LHCN-M2 (cell line): Measurements from ENCODE around the gene CDH4. TPM values are rescaled to one million over a fixed set of nuclear protein-coding genes. Genes with fewer than 3 reads are reported as not detected.

Experiments used
- DNase-seq: peaks from one replicate; pipeline ENCODE4 v3.0.0-alpha.2; 2012; ENCODE audit warnings: low read depth
- total RNA-seq: library from RNA; depleted of rRNA; stranded (reverse); fragments of >200 nt; gene quantifications from 2 replicates; pipeline ENCODE4 v1.2.3, GENCODE V29; 2014

The CDH4 gene
- total RNA-seq, 1 experiment from 2014 or later, result 0.98 TPM

DNA sequence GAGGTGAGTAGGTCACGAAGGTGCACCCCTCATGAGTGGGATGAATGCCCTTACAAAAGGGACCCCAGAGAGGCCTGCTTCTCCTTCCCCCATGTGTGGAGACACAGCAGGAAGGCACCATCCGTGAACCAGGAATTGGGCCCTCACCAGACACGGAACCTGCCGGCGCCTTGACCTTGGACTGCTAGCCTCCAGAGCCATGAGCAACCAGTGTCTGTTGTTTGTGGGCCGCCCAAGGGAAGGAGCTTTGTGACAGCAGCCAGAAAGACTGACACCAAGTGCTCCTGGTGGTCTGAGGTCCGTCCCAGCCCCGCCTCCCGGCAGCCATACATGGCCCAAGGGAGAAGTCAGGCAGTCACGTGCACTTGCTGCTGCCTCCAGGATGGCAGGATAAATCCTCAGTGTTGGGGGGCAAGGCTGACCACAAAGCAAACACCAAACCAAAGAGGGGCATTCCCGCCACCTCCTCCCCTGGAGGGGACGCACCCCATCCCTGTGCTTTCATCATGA is 29.3 kb downstream of the CDH4 start:
- DNase-seq, result no peak

DNA sequence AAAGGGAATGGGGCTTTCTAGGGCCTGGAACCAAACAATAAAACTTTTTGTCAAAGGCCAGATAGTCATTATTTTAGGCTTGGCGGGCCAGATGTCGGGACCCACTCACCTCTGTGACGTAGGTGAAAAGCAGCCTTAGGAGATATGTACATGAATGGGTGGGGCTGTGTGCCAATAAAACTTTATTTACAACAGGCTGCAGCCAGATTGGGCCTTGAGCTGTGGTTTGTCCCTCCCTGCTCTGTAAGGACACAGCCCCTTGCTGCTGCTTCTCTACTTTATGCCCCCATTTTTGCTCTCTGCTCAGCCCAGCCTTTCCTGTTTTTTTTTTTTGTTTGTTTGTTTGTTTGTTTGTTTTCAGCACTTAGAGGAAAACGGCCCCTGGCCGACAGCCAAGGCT is 32.7 kb downstream of the CDH4 start:
- no peak for DNase-seq

DNA sequence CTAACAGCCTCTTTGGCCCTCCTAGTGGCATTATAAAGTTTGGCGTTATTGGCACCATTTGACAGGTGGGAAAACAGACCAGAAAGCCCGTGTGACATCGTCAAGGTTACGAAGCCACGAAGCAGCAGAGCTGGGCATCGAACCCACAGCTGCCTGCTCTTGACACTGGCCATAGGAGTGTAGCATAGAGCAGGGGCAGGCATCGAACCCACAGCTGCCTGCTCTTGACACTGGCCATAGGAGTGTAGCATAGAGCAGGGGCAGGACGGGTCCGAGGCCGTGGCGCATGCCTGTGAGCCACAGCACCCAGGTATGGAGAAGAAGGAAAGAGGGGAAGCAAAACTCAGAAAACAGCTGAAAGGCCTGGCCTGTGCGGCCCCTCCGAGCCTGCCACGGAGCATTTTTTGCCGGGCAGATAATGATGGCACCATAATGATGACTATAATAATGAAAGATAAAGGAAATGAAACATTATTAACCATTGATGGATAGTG is 33.1 kb downstream of the CDH4 start:
- DNase-seq, result no peak

DNA sequence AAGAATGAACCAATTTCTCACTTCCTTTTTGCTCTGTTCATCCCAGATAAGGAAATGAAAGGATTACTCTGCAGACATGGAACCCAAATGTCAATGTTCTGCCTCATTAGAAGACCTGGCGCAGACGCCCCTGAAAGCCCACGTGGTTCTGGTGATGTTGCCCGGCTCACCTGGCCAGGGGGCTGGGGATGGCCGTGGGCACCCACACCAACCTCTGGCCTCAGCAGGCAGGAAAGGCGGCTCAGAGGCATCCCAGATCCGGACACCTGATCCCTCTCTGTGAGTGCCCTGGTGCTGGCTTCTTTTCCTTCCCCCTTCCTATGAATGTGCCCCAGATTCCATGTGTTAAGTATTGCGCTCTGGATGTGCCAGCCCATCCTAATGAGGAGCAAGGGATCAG is 33.6 kb downstream of the CDH4 start:
- no peak for DNase-seq

DNA sequence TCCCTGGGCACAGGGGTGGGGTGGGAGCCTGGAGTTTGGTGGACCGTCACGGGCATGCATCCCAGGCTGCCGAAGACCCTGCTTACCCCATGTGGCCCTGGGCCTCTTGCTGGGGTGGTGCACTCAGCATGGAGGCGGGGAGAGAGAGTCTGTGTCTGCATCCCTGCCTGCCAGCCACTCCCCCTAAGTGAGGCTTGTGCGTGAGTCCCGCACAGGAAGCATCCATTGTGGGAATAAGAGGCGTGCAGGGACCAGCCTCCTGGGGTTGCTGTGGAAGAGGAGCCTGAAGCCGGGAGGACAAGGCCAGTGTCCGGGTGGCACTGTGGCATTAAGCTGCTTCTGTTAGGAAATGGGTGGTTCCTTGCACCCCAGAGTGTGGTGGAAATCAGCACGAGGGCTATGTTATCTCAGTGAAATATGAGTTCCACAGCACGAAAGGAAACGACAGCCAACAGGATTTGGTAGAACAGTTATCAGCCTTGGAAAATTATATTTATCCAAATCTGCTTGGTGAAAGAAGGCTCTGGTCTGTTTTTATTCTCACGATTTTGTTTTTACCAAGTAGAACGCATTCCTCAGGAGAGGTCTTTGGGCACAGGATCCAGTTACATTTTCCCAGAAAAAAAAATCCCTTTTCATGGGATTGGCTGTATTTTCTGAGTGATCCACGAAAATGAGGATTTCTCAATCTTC is 35.7 kb downstream of the CDH4 start:
- no peak for DNase-seq

DNA sequence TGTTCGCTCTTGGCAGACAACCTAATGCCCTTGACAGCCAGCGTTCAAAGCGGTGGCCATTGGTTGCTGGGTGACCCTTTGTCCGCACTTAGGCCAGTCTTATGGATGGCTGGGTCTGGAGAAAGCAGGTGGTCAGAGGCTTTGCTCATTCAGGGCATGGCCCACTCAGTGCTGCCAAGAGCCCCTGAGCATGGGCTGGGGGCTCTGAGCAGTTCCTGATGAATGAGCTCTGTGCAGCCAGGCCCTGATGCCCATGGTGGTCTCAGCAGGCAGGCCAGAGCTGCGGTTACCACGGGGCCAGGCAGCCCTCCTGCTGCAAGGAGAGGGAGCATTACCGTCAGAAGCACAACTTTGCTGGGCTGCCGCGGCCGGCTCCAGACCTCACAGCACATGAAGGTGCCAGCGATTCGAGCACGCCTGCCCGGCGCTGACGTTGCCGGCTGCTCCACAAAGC is 36.3 kb downstream of the CDH4 start:
- no peak for DNase-seq

DNA sequence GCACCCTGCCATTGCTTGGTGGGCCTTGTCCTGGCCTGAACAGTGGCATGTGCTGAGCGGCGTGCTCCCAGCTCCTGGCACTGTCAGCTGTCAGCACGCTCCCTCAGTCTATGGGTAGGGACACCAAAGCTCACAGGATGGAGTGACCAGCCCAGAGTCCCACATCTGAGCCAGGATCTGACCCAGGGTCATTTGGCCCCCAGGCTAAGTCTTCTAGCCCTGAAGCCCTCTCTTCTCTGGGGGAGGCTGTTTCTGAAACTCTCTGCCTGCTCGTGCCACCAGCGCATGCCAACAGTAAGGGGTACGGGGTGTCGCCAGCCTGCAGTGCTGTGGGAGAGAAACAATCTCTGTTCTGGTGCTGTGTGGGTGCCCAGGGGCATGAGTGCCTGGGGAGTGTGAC is 37.1 kb downstream of the CDH4 start:
- DNase-seq, result no peak

DNA sequence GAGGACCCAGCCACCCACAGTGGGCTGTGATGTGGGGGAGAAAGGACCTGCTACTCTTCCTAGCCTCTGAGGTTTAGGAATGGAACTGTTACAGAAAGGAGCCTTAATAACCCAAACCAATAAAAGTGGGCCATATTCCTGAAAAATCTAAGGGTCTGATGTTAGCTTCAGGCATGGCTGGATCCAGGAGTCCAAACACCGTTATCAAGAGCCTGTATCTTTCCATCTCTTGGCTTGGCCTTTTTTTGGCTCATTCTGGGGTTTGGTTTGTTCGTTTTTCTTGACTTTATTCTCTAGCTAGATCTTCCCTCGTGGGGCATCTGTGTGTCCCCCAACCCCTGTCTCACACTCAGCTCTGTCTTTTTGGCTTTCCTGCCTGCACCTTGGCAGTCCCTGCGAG is 38.7 kb downstream of the CDH4 start:
- no peak for DNase-seq

DNA sequence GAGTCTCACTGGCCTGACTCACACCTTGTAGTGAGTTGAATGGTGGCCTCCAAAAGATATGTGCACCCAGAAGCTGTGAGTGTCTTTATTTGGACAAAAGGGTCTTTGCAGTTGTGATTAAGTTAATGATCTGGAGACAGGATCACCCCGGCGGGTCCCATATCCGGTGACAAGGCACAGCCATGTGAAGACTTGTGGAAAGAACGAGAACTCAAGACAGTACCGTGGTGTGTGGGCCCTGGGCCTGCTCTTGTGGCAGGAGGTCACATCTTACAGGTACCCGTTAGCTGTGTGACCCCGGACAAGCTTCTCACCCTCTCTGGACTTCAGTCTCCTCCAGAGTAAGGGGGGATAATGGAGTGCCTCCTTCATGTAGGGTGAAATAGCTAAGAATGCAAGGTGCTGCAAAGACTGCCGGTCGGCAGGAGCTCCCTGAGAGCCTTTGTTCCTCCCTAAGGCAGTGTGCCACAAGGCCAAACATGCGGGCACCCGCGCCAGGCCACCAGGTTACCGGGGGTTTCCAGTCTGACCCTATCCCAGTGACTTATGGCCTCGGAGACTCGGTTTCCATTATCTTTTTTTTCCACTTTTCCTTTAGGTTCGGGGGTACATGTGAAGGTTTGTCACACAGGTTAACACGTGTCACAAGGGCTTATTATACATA is 39.2 kb downstream of the CDH4 start:
- DNase-seq, result no peak

DNA sequence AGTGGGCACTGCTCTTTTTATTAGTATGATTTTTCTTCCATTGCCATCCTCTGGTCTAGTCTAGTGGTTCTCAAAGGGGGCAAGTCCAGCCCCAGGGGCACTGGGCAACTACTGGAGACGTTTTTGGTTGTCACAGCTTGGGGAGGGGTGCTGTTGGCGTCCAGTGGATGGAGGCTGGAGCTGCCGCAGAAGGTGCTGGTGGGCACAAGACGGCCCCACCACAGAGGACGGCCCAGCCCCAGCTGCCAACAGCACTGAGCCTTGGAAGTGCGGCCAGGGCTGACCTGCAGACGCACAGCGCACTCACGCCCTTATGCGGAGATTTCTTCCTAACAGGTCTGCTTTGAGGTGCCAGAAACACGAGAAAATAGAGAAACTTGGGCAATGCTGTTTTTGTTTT is 40.3 kb downstream of the CDH4 start:
- no peak for DNase-seq

DNA sequence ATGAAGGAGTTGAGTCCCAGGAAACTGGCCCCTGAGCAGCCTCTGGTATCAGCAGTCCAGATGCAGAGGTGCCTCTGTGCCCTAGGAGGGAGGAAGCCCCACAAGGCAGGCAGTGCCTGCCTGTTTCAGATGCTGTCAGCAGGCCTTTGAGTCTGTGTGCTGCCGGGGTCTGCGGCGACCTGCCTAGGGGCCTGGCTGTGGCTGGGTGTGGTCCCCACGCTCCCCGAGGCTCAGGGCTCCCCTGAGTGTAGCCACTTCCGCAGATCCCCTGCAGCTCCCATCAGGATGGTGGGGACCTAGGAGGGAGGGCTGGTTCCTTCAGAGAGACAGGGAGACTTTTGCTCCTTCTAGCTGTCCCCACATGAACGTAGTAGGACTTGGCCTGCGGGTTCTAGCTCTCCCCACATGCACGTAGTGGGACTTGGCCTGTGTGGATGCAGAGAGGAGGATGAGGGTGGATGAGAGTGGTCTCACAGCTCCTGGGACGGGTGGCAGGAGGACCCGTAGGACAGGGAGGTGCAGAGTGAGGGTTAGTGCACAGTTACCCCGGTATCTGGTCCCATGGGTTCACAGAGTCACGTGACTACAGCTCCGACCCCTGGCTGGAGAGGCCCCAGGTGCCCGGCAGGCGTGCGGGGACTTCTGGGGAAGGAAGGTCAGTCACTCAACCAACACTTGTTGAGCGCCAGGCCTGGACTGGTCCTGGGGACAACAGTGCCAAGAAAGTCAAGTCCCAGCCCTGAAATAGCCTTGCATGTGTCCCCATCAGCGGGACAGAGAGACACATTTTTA is 41.0 kb downstream of the CDH4 start:
- DNase-seq, result no peak

DNA sequence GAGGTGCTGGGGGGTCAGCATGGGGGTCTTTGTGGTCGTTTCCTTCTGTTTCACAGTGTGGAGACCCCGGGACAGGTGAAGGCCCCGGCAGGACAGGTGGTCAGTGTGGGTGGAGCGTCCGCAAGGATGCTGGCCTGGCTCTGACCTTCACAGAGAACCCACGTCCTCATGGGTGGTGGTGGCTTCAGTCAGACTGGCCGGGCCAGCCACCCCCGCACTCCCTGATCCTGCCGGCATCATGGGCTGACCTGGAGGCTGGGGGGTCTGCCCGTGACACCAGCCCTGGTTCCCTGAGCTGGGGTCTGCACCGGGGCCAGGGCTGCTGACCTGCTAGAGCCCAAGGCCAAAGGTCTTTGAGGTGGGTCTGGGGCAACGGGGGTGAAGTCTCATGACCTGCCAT is 41.9 kb downstream of the CDH4 start:
- no peak for DNase-seq

DNA sequence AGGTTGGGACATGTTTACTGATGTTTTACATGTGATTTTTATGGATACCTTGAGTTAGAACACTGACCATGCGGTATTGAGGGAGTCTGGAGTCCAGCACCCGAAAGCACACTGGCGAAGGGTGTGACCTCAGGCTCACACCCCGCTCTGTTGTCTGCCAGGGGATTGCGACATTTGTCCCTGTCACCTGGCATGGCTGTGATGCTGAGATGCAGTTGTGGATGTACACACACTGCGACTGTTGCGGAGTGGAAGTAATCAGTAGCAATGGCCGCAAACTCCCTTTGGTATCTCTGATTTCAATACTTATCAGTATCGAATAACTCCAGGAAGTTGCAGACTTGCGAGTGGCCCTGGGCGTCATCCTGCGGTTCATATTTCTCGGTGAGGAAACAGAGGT is 43.2 kb downstream of the CDH4 start:
- no peak for DNase-seq

DNA sequence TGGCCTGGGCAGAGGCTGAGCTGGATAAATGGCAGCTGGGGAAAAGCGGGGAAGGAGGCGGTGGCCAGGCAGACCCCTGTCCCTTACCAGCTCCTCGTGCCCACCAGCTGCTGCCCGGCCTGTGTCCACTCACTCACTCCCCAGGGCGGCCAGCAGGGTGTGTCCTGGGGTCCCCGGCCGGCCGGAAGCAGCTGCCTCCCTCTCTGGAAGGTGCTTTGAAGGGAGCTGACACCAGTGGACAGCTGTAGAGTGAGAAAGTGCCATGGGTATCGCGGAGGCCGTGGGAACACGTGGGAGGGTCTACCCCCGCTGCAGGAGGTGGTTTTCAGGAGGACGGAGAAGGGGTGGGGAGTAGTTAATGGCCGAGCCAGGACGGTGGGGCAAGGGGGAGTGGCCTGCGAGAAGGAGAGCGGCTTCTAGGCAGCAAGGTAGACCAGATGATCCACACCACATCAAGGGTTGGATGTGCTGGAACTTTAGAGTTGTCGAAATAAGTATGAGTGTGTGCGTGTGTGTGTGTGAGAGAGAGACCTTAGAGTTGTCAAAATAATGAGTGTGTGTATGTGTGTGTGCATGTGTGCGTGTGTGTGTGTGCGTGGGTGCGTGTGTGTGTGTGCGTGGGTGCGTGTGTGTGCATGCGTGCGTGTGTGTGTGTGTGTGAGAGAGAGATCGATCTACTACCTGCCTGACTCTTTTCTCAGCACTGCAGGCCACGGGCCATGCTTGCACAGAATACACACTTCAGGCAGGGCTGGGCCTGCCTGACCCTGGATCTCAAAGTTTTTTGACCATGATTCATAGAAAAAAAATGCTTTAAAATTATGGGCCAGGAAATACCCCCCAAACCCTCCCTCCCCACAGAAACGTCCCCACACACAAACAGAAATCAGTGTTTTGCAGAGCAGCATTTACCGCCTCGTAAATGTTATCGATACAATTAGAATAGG is 43.9 kb downstream of the CDH4 start:
- no peak for DNase-seq

DNA sequence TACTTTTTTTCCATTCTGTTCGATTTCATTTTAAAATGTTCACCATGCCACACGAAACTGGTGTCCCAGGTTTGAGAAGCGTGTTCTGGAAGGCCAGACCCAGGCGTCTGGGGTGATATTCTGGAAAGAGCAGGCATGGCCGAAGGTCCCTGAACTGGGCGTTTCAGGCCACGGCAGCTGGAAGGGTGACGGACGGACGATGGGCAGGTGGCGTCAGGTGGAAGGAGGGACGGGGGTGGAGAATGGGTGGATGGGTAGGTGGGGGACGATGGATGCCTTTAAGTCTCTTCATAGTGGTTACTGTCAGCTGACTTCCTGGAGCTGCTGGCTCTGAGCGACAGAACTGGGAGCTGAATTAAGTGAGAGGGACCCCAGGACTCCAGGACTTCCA is 44.6 kb downstream of the CDH4 start:
- no peak for DNase-seq

DNA sequence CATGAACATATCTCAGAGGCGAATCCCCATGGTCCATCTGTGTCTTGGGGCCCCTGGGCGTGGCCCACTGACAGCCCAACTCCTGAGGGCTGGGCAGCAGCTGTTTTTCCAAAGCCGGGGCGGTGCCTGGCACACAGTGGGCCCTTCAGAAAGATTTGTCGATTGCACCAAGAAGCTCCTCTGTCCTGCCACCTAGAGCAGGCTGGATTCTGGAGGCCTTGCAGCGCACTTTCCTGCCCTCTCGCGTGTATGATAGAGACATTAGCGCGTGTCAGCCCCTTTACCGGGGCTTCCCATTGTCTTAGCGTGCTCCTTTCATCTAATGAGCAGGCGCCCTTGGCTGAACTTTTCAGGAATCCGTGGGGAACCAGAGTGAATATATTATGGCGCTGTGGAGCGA is 45.4 kb downstream of the CDH4 start:
- DNase-seq, result no peak

DNA sequence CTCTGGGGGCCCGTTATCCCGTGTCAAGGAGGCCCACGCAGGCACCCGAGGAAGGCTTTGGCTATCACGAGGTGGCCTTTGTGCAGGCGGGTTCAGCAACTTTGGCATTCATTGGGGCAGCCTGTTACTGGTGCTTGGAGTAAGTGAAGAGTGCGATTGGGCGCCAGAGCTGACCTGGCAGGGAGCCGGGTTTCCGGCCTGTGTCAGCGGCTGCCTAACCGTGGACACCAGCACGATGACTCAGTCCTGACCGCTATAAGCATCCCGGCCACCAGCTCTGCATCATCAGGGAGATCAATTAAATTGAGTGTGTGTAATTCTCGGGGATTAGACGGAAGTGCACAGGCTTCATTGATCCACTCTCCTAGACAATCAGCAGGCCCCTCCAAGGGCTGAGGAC is 45.9 kb downstream of the CDH4 start:
- no peak for DNase-seq

DNA sequence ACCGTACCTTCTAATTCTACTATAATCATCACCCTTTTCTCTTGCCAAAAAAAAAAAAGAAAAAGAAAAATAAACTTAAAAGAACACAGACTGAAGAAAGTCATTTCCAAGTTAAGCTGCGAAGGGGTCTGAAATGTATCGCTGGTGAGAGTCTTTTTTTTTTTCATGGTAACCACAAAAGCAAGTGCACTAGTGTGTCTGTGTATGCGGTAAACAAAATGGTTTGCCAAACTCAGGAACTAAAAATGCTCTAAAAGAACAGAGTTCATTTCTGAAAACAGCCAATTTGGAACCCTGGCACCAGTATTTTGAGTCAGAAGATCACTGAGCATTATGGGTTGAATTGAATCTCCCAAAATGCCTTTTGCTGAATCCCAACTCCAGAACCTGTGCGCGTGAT is 46.6 kb downstream of the CDH4 start:
- DNase-seq, result no peak

DNA sequence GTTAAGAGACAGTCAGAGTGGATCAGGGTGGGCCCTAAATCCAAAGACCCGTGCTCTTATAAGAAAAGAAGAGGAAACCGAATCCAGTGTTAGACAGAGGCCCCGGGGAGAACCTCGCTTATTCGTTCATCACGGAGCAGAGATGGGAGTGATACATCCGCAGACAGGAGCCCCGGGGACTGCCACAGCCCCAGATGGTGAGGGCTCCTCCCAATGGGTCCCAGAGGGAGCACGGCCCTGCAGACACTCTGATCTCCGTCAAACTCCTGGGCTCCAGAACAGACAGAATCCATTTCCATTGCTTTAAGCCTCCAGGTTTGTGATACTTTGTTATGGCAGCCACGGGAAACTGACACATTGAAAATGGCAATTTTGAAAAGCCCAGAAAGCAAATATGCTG is 47.0 kb downstream of the CDH4 start:
- DNase-seq, result no peak

DNA sequence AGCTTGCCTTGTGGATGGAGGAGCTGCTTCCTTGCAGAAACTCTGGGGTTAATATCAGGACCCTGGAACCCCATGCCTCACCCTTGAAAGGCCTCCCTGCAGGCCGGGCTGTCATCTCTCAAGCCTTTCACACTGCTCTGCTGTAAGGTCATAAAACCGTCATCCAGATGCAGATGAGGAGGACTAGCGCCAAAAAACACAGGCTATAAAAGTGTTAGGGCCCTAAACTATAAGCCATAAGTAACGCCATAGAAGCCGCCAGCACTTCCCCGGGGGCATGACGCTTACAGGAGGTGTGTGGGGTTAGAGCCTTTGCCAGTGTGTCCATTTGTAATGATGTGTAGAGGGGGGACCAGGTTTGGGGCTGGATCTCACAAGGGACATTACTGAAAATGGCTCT is 47.6 kb downstream of the CDH4 start:
- no peak for DNase-seq

DNA sequence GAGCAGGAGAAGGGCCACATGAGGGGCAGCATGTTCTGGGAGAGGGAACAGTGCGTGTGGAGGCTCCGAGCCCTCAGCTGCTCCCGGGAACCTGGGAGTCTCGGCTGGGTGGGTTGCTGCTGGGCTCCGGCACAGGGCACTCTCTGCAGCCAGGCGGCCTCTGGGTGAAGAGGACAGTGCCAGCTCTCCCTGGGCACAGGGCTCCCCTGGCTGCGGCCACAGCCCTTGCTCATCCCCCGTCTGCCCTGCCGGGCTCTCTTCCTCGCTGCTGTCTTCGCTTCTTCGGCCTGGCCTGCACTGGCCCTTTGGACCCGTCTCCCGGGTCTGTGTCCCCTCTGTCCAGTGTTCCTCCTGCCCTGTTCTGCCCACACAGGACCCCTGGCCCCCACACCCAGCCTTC is 48.2 kb downstream of the CDH4 start:
- DNase-seq, result no peak
